GM21423 (cell line): ENCODE results near the gene B3GALNT2.
"Not testable (repeated sequence)": the region's sequence is repeated elsewhere in the genome, so short reads cannot be mapped to it uniquely, and the experiment has no call there.

Experiments
- ATAC-seq: cut with Tn5 transposase; IDR thresholded peaks from one replicate; pipeline ENCODE4 v1.9.1; 2021; ENCODE audit warnings: mild to moderate bottlenecking, moderate library complexity; ENCODE audit not compliant: unreplicated experiment

Gene B3GALNT2

DNA sequence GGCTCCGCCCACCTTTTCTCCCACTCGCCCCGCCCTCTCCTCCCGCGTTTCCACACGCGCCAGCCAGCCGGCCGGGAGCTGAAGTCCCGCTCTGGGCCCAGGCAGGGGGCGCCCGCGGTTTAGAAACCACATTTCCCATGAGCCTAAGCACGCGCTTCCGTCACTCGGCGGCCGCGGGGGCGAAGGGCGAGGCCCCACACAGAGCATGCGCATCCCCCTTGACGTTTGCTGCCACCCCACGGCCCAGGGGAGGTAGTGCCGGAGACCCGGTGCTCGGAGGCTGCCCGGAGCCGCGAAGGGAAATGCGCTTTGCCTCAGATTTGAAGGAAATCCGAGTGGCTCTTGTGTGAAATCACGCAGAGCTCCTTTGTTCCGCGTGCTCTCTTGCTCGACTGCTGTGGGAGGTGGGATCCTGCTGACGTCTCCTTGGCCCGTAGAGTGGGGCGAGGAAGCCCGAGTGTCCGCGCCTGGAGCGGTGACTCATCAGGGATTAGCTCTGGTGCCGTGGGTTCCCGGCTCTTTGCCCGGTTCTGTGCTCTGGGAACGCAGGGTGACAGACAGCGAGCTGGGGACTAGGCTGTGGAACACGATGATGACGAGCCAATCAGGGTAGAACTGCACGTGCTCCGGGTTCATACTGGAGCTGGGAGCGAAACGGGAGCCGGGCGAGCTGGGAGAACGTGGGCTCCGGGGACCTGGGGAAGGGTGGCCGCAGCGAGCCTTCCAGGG lies 406 bp upstream of the B3GALNT2 start:
- ATAC-seq, result peak; percentile 72

DNA sequence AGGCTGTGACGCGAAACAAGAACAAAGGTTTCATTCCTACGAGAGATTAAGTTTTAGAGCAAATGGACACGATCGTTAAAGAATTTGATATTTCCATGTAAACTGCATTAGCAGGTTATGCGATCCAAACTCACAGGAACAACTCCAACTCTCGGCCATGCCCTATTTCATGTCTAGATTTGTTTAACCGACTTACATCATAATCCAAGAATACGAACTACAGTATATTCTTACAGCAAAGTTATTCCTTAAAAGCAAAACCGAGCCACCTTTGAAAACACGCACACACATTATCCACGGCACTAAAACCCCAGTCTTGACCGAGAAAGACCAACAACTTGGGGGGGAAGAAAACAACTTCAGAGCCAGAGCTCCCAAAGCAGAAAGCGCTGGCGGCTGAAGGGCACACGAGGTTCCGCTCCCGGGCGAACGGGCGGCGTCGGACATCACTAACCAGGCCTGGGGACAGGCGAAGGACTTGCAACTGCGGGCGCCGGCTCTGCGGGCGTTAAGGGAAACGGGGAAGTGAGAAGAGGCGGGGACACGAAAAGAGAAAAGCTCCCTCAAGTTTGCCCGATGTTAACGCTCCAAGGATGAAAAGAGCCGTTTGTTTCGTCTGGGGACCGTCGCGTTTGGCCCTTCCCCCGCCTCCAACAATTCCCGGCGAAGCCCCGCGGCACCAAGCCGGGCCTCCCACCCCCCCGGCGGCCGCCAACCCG lies 690 bp downstream of the B3GALNT2 start:
- peak; percentile 13 for ATAC-seq

DNA sequence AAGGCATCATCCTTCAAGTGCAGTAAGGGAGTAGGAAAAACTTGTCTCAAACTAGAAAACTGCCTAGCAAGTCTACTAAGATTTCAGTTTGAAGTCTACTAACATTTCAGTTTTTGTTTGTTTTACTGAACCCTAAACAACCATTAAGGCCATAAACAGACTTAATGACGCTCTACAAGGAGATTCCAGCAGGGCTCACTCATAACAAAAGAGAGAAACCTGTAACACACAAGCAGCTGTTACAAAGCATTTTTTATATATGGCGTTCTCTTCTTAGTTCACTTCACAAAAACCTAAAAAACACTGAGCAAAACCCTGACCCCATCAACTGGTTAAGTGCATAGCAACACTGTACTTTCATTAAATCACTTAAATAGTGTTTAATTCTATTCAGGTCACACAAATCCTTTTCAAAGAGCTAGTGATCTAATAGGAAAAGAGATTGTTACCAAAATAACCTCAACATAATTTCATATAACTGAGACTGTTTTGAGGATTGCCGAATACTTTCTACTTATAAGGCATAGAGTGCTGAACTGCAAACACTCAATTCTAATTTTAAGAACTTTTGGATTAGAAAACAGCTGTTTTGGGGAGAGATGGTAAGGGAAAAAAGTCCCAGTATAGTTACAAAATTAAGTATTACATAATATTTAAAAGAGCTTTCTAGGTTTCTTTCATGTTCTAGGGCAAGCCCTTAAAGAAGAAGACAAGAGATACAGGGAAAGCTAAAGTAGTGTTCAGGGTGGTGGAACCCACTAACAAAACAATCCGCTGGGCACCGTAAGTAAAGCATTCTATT lies 1.4 kb downstream of the B3GALNT2 start:
- ATAC-seq, result no peak

DNA sequence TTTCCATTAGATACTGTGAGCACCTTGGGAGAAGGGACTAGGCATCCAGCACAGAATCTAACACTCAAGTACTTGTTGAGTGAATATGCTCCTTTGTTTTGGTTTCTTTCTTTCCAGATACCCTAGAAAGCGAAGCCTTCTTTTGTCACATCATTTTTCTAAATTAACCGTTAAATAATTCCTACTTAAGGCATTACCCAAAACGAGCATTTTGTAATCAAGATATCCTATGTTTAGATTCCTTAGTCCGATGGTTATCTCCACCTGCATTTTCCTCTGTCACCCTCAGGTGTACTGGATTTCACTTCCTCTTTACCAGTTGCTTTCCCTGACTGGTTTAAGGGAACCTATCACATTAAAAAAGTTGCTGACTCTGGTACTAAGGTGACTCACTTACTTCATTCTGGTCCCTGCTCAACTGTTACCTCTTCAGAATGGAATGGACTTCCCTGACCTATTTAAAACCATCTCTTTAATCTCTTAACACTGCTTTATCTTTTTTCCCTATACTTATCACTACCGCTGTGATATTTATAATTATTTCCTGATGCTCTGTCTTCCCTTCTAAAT lies 3.2 kb downstream of the B3GALNT2 start:
- ATAC-seq, result no peak

DNA sequence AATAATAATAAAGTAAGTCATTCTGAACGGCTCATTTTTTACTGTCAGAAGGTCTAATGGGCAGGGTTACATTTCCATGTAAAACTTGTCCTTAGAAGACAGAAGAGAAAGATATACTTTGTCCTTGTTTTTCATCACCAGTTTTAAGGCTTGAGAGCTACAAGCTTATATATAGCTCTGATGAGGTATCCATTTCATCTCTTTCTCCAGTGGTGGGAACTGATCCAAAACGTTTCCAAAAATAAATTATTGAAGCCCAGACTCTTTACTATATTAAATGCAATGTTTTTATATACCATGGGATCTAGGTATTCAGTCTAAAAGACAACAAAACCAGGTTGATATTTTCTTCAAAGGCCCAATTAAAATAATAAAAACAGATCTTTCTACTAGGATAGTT lies 8.7 kb downstream of the B3GALNT2 start:
- ATAC-seq, result no peak

DNA sequence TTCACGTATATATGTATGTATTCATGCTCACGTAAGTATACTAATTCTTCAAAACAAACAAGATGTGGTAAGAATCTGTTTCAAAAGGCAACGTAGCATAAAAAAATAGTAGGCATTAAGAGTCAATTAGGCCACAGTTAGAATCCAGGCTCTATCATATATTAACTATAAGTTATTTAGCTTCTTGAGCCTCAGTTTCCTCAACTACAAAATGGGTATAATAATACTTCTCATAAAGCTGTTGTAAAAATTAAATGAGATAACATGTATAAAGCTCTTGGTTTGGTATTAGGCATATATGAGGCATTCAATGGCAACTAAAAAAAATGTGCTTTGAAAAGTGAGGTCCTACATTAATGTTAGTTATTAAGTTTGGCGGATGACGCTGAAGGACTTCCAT lies 9.2 kb downstream of the B3GALNT2 start:
- ATAC-seq, result no peak

DNA sequence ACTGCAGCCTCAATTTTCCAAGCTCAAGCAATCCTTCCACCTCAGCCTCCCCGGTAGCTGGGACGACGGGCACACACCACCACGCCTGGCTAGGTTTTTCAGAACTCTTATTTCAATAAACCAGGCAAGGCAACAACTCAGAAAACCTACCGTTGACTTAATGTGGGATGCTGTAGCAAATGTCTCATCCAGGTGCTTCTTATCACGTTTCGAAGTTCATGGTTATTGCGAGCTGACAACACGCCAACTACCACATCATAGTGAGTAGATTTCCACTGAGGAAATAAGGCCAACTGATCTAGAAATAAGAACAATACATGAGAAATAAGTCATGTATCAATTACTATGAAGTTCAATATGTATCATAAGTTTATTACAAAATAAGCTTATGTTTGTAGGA lies 9.7 kb downstream of the B3GALNT2 start:
- no peak for ATAC-seq

DNA sequence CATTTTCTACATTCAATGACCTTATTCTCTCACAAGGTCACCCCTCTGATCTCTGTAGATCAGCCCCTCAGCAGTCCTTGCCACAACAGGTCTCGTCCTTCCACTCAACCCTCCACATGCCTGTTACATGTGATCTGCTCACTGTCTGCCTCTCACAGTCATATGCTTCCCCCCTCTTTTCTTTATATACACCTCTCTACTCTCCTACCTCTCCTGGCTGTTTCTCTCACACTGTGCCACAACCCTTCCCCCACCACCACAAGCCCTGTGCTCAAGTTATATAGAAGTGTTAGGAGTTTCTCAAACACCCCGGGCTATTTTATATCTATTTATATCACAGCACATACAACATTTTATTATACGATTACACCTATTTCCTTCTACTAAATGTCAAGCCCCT lies 12.6 kb downstream of the B3GALNT2 start:
- ATAC-seq, result no peak

DNA sequence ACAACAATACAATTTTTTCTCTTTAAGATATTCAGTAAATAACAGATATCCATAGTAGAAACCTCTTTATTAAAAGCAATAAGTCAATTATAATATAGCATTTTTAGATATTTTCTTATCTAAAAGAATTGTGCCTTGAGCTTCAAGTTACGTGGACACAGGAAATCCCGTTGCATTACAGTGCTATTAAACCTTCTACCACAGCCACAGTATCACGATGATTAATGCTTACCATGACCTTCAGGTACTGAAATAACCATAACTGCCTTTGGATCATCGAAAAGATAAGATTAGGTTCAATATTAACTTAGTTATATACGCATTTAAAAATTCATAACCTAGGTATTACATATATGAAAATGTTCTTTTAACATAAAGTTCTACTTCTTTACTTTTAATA lies 17.9 kb downstream of the B3GALNT2 start:
- no peak for ATAC-seq

DNA sequence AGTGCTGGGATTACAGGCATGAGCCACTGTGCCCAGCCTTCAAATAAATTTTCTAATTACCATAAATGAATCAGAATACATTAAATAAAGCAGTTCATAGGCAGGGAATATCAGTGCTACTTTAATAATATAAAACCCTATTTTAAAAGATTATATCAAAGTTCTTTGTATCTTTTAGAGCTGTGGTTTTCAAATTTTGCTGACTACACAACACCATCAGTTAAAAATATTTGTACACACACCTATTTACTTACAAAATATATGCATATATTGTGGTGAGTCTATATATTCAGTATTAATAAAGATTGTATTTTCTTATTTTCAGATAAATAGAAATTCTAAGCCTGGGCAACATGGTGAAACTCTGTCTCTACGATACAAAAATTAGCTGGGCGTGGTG lies 18.7 kb downstream of the B3GALNT2 start:
- no peak for ATAC-seq

DNA sequence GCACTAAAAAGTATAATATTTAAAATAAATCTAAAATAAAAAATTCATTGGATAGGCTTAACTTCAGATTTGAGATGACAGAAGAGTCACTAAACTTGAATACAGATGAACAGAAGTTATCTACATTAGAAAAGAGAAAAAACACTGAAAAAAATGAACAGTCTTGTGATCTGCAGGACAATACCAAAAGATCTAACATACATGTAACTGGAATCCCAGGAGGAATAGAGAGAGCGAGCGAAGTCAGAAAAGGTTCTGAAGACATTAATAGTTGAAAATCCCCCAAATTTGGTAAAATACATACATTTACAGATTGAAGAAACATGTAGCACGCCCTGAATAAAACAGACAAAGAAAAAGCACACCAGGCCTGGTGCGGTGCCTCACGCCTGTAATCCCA lies 21.2 kb downstream of the B3GALNT2 start:
- ATAC-seq, result no peak

DNA sequence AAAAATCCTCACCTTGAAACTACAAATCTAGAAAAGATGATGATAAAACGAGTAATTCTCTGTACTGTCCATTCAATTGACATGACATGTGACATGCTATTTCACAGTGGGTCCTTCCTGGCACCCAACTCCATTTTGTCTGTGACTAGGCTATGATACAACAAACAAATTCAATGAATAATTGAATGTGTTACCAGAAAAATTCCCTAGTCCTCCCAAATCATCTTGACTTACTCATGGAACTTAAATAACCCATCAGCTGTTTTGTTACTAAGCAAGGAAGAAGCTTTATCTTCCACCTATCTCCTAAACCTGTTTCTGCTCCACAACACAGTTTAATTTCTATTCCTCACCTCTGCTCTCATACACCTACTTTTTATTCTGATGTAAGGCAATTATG lies 30.4 kb downstream of the B3GALNT2 start:
- no peak for ATAC-seq

DNA sequence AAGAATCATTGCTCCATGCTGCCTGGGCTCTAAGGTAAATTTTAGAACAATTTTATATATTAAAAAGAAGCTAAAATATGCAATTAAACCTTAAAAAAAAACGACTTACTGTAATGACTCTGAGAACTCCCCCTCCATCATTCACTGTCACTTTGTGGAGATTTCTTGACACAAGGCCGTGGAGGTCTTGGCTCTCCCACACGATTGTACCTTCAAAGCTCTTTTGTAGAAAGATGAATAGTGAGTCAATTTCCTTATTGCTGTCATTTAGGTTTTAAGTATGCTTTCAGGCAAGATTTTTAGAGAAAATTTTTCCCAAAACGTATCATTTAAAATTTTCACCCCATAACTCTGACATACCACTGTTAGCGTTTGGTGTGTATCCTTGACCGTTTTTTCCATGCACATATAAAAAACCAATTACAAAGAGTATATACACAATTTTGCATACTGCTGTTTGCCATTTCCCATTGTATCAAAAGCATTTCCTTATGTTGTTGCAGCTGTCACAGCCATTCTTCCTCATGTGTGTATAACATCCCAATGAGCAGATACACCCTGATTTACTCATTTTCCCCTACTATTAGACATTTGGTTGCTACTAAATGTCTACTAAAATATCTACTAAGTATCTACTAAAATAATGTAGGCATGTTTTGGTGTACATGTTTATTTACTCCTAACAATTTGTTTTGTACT lies 33.4 kb downstream of the B3GALNT2 start:
- no peak for ATAC-seq

DNA sequence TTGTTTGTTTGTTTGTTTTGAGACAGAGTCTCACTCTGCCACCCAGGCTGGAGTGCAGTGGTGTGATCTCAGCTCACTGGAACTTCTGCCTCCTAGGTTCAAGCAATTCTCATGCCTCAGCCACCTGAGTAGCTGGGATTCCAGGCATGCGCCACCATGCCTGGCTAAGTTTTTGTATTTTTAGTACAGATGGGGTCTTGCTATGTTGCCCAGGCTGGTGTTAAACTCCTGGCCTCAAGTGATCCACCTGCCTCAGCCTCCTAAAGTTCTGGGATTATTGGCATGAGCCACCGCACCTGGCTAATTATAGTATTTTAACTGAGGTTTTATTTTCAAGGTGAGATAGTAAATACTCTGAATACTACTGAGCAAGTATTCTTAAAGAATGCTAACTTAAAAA lies 34.4 kb downstream of the B3GALNT2 start:
- ATAC-seq, result not testable (repeated sequence)

DNA sequence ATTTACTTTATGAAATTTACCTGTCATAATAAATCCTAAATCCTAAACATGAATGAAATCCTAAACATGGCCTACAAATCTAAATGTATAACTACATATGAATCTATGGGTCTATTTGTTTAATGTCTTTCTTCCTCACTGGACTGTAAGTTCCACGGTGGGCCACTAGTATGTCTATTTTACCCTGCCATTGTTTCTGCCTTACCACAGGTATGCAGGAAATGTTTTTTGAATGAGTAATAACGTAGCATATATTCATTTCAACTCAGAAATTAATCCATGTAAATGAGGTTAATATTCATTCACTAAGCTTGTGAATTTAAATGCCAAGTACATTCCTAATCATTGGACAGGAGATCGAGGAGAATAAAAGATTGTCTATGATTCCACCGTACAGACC lies 35.3 kb downstream of the B3GALNT2 start:
- no peak for ATAC-seq

DNA sequence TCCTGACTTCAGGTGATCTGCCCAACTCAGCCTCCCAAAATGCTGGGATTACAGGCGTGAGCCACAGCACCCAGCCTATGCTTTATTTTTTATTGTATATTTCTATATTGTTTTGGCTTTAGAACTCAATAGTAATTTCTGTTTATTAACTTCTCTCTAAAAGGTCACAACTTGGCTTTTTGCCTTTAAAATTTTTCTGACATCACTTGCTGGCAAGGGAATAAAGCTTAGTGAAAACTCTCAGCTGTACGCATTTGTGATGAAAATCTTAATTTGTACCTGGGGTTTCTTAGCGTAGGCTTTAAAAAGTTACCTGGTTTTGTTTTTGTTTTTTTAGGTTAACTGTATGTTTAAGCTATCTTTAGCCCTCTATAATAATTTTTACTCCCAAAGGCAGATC lies 36.2 kb downstream of the B3GALNT2 start:
- ATAC-seq, result no peak

DNA sequence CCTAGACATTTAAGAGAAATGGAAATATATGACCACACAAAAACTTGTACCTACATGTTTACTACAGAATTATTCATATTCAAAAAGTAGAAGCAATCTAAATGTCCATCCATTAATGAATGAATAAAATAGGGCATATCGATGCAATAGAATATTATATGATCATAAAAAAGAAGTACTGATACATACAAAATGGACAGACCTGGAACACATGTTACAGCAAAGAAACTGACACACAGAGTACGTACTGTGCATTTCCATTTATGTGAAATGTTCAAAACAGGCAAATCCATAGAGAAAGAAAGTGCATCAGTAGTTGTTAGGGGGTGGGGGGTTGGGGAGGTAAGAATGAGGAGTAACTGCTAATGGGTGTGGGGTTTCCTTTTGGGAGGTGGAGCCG lies 39.2 kb downstream of the B3GALNT2 start:
- ATAC-seq, result no peak

DNA sequence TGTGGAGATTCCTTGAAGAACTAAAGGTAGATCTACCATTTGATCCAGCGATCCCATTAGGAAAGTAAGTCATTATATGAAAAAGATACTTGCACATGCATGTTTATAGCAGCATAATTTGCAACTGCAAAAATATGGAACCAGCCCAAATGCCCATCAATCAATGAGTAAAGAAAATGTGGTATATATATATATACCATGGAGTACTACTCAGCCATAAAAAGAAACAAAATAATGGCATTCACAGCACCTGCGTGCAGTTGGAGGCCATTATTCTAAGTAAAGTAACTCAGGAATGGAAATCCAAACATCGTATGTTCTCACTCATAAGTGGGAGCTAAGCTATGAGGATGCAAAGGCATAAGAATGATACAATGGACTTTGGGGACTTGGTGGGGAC lies 41.4 kb downstream of the B3GALNT2 start:
- ATAC-seq, result not testable (repeated sequence)

DNA sequence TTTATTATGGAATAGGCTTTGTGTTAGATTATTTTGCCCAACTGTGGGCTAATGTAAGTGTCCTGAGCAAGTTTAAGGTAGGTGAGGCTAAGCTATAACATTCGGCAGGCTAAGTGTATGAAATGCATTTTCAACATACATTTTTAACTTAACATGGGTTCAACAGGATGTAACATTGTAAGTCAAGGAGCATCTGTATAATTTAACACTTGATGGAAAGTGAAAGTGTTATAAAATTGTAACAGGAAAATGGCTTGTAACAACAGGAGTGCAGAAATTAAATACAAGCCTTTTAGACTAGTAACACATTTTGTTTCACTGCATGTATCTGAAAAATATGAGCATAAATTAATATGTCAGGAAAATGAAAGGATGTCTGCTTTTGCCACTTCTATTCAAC lies 42.3 kb downstream of the B3GALNT2 start:
- no peak for ATAC-seq

DNA sequence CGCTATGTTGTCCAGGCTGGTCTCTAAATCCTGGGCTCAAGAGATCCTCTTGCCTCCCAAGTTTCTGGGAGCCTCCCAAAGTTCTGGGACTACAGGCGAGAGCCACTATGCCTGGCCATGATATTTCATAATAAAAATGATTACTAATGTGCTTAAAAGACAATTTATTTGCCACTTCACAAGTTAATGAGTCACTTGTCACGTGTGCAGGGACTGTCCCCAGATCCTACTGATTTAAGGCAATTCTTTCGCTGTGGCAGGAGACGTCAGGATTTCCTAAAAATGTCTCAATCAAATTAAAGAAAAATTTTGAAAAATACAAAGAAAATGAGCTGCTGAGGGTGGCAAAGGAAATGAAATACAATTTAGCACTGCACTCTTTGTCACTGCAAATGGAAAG lies 43.5 kb downstream of the B3GALNT2 start:
- ATAC-seq, result no peak

DNA sequence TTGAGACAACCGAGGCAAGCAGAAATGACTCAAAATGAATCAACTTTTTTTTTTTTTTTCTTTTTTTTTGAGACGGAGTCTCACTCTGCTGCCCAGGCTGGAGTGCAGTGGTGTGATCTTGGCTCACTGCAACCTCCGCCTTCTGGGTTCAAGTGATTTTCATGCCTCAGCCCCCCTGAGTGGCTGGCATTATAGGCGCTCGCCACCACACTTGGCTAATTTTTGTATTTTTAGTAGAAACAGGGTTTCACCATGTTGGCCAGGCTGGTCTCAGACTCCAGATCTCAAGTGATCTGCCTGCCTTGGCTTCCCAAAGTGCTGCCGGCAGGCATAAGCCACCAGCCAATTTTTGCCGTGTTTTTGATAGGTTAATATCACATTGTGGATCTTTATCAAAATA lies 46.4 kb downstream of the B3GALNT2 start:
- not testable (repeated sequence) for ATAC-seq
